NCI-H1930 (cell line): ENCODE data around the gene RARA.
A peak's percentile ranks its signal among the peaks of the same experiment; 100 is the strongest.
"Not testable (repeated sequence)": the region's sequence is repeated elsewhere in the genome, so short reads cannot be mapped to it uniquely, and the experiment has no call there.

ENCODE experiments used
- DNase-seq, 2 experiments: peaks; one replicate each; lab custom pipeline; 2025; lab: John Stamatoyannopoulos, UW

RARA gene

GRCh38 chr17:40375786-40376185 lies 66.8 kb downstream of the RARA start:
- DNase-seq: not testable (repeated sequence)

- DNase-seq: not testable (repeated sequence)
Observed at GRCh38 chr17:40376541-40376940, 67.6 kb downstream of the RARA start.

GRCh38 chr17:40377832-40378231 lies 68.9 kb downstream of the RARA start:
- DNase-seq: no peak

GRCh38 chr17:40378966-40379365 lies 70.0 kb downstream of the RARA start:
- DNase-seq: no peak

- no peak for DNase-seq
Observed at GRCh38 chr17:40382251-40382650, 73.3 kb downstream of the RARA start.

GRCh38 chr17:40386555-40386954 lies 77.6 kb downstream of the RARA start:
- DNase-seq: not testable (repeated sequence)

- peak in 1 of 2 experiments; percentile 46 for DNase-seq
Observed at GRCh38 chr17:40399185-40399584, 90.2 kb downstream of the RARA start.

GRCh38 chr17:40402668-40403067 lies 93.7 kb downstream of the RARA start:
- no peak for DNase-seq

GRCh38 chr17:40404003-40404402 lies 95.0 kb downstream of the RARA start:
- DNase-seq: no peak
